H1 (cell line): ENCODE data around the gene DPP10. TPM values are rescaled to one million over a fixed set of nuclear protein-coding genes. Genes with fewer than 3 reads are reported as not detected.

ENCODE experiments used
- CBX5 ChIP-seq: fragments of 300-800, 300-1000 bp; sonication (generic); IDR thresholded peaks from 2 replicates; pipeline ENCODE4 v1.7.1; 2016; ENCODE audit warnings: antibody characterized with exemption, low read length, low read depth
- FOSL1 ChIP-seq: IDR thresholded peaks from 2 replicates; pipeline ENCODE4 v1.6.1; 2011; ENCODE audit warnings: mild to moderate bottlenecking, low read depth, low read length, moderate library complexity; ENCODE audit not compliant: insufficient read depth
- GTF2F1 ChIP-seq: IDR thresholded peaks from 2 replicates; pipeline ENCODE4 v1.6.1; 2012; ENCODE audit warnings: low read depth, low read length, improper control_type of control experiment, borderline replicate concordance
- SUZ12 ChIP-seq: fragments of 200-600 bp; sonication (generic); IDR thresholded peaks from 2 replicates; pipeline ENCODE4 v1.6.1; 2012; ENCODE audit warnings: mild to moderate bottlenecking, inconsistent platforms, low read length, moderate library complexity, mixed read lengths
- polyA plus RNA-seq, 7 experiments: library from polyadenylated mRNA; depleted of rRNA in 3 of 7; stranded (reverse) in 5 of 7; unstranded in 2 of 7; fragments of >200 nt in 5 of 7; fragments of 200-250 nt in 2 of 7; gene quantifications; 1 replicate in 5 of 7; 2 replicates in 1 of 7; 4 replicates in 1 of 7; pipeline versions ENCODE4 v1.2.1 to v1.2.3, GENCODE V29; 2011 to 2013; ENCODE audit warnings: missing spikeins in 2 of 7, mixed read lengths in 2 of 7
- total RNA-seq: library from RNA; stranded (reverse); fragmentation: NEBNext Ultra II Directional; extraction: Animal tissue kit (Norgen Biotek cat#: 25700); gene quantifications from 2 replicates; pipeline ENCODE4 v1.2.1, GENCODE V29; 2021
- TF ChIP-seq, protein P1 (sequence below): fragments of 300-600 bp; sonication (generic); IDR thresholded peaks from 2 replicates; pipeline ENCODE4 v1.7.1; 2012; ENCODE audit warnings: low read length, moderate library complexity, mild to moderate bottlenecking, inconsistent platforms; ENCODE audit not compliant: insufficient replicate concordance

DPP10 gene
- total and polyA plus RNA-seq, 2 of the 8 experiments (the other 6 are each of a cell fraction or from before 2014, with no cell fraction given): 3.3 to 7.2 TPM

DNA sequence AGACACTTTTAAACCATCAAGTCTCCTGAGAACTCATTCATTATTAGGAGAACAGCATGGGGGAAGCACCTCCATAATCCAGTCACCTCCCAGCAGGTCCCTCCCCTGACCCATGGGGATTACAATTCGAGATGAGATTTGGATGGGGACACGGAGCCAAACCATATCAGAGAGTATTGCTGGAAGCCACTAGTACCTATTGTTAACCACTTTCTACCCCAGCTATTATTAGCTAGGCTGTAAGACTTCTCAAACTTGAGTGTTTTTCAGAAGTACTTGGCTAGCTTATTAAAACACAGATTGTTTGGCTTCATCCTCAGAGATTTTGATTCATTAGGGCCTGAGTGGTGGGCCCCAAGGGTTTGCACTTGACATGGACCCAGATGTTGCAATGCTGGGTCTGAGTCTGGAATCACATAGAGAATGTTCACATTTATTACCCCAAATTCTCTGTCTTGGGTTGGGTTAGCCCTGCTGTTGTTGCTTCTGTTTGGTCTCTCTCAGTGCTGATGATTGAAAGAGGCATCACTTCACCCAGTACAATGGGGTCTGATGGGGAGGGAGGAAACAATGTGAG, 506.9 kb downstream of the DPP10 start (continued):
- TF ChIP-seq, protein P1, sequence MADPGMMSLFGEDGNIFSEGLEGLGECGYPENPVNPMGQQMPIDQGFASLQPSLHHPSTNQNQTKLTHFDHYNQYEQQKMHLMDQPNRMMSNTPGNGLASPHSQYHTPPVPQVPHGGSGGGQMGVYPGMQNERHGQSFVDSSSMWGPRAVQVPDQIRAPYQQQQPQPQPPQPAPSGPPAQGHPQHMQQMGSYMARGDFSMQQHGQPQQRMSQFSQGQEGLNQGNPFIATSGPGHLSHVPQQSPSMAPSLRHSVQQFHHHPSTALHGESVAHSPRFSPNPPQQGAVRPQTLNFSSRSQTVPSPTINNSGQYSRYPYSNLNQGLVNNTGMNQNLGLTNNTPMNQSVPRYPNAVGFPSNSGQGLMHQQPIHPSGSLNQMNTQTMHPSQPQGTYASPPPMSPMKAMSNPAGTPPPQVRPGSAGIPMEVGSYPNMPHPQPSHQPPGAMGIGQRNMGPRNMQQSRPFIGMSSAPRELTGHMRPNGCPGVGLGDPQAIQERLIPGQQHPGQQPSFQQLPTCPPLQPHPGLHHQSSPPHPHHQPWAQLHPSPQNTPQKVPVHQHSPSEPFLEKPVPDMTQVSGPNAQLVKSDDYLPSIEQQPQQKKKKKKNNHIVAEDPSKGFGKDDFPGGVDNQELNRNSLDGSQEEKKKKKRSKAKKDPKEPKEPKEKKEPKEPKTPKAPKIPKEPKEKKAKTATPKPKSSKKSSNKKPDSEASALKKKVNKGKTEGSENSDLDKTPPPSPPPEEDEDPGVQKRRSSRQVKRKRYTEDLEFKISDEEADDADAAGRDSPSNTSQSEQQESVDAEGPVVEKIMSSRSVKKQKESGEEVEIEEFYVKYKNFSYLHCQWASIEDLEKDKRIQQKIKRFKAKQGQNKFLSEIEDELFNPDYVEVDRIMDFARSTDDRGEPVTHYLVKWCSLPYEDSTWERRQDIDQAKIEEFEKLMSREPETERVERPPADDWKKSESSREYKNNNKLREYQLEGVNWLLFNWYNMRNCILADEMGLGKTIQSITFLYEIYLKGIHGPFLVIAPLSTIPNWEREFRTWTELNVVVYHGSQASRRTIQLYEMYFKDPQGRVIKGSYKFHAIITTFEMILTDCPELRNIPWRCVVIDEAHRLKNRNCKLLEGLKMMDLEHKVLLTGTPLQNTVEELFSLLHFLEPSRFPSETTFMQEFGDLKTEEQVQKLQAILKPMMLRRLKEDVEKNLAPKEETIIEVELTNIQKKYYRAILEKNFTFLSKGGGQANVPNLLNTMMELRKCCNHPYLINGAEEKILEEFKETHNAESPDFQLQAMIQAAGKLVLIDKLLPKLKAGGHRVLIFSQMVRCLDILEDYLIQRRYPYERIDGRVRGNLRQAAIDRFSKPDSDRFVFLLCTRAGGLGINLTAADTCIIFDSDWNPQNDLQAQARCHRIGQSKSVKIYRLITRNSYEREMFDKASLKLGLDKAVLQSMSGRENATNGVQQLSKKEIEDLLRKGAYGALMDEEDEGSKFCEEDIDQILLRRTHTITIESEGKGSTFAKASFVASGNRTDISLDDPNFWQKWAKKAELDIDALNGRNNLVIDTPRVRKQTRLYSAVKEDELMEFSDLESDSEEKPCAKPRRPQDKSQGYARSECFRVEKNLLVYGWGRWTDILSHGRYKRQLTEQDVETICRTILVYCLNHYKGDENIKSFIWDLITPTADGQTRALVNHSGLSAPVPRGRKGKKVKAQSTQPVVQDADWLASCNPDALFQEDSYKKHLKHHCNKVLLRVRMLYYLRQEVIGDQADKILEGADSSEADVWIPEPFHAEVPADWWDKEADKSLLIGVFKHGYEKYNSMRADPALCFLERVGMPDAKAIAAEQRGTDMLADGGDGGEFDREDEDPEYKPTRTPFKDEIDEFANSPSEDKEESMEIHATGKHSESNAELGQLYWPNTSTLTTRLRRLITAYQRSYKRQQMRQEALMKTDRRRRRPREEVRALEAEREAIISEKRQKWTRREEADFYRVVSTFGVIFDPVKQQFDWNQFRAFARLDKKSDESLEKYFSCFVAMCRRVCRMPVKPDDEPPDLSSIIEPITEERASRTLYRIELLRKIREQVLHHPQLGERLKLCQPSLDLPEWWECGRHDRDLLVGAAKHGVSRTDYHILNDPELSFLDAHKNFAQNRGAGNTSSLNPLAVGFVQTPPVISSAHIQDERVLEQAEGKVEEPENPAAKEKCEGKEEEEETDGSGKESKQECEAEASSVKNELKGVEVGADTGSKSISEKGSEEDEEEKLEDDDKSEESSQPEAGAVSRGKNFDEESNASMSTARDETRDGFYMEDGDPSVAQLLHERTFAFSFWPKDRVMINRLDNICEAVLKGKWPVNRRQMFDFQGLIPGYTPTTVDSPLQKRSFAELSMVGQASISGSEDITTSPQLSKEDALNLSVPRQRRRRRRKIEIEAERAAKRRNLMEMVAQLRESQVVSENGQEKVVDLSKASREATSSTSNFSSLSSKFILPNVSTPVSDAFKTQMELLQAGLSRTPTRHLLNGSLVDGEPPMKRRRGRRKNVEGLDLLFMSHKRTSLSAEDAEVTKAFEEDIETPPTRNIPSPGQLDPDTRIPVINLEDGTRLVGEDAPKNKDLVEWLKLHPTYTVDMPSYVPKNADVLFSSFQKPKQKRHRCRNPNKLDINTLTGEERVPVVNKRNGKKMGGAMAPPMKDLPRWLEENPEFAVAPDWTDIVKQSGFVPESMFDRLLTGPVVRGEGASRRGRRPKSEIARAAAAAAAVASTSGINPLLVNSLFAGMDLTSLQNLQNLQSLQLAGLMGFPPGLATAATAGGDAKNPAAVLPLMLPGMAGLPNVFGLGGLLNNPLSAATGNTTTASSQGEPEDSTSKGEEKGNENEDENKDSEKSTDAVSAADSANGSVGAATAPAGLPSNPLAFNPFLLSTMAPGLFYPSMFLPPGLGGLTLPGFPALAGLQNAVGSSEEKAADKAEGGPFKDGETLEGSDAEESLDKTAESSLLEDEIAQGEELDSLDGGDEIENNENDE: no peak
- TF ChIP-seq GTF2F1 (no peak), SUZ12 (no peak), CBX5 (no peak), FOSL1 (no peak)
